ENCODE data around the gene NUP210L.
"Not testable (repeated sequence)": the region's sequence is repeated elsewhere in the genome, so short reads cannot be mapped to it uniquely, and the experiment has no call there.

Gene NUP210L

GRCh38 chr1:154167461-154167860, 12.6 kb upstream of the NUP210L start:
- no peak for DNase-seq

- DNase-seq, result no peak
Measured at GRCh38 chr1:154166207-154166606, 11.3 kb upstream of the NUP210L start.

GRCh38 chr1:154159554-154159953, 4.7 kb upstream of the NUP210L start:
- no peak for DNase-seq

GRCh38 chr1:154158307-154159125, 3.6 kb upstream of the NUP210L start:
- DNase-seq, result no peak

- peak; percentile 98 for DNase-seq
Measured at GRCh38 chr1:154157520-154158306, 2.8 kb upstream of the NUP210L start.

- no peak for DNase-seq
Measured at GRCh38 chr1:154155251-154155650, 378 bp upstream of the NUP210L start.

GRCh38 chr1:154154053-154154452, 820 bp downstream of the NUP210L start:
- DNase-seq, result no peak

GRCh38 chr1:154151311-154151710, 3.6 kb downstream of the NUP210L start:
- DNase-seq, result no peak

GRCh38 chr1:154148807-154149206, 6.1 kb downstream of the NUP210L start:
- DNase-seq, result no peak

- not testable (repeated sequence) for DNase-seq
Measured at GRCh38 chr1:154147505-154147904, 7.4 kb downstream of the NUP210L start.

GRCh38 chr1:154145986-154146385, 8.9 kb downstream of the NUP210L start:
- DNase-seq, result no peak

- DNase-seq, result no peak
Measured at GRCh38 chr1:154142358-154142757, 12.5 kb downstream of the NUP210L start.

GRCh38 chr1:154141240-154141639, 13.6 kb downstream of the NUP210L start:
- DNase-seq, result peak; percentile 45

- DNase-seq, result no peak
Measured at GRCh38 chr1:154137888-154138287, 17.0 kb downstream of the NUP210L start.

- DNase-seq, result no peak
Measured at GRCh38 chr1:154133256-154133655, 21.6 kb downstream of the NUP210L start.

- no peak for DNase-seq
Measured at GRCh38 chr1:154129391-154129970, 25.4 kb downstream of the NUP210L start.

- not testable (repeated sequence) for DNase-seq
Measured at GRCh38 chr1:154123205-154123604, 31.7 kb downstream of the NUP210L start.

- no peak for DNase-seq
Measured at GRCh38 chr1:154117642-154118041, 37.2 kb downstream of the NUP210L start.

GRCh38 chr1:154115180-154115579, 39.7 kb downstream of the NUP210L start:
- DNase-seq, result no peak

- DNase-seq, result no peak
Measured at GRCh38 chr1:154104433-154105082, 50.3 kb downstream of the NUP210L start.

- DNase-seq, result not testable (repeated sequence)
Measured at GRCh38 chr1:154100141-154100540, 54.7 kb downstream of the NUP210L start.

GRCh38 chr1:154097873-154098272, 57.0 kb downstream of the NUP210L start:
- DNase-seq, result no peak

- DNase-seq, result no peak
Measured at GRCh38 chr1:154095456-154096060, 59.3 kb downstream of the NUP210L start.

All from NCI-H226 (cell line).